Nucleus accumbens (tissue), 56 donors: ENCODE data around the gene CMSS1.

Experiments
- DNase-seq, 56 donors: peaks; one replicate each; lab custom pipeline; 2025; lab: John Stamatoyannopoulos, UW

The CMSS1 gene

DNA sequence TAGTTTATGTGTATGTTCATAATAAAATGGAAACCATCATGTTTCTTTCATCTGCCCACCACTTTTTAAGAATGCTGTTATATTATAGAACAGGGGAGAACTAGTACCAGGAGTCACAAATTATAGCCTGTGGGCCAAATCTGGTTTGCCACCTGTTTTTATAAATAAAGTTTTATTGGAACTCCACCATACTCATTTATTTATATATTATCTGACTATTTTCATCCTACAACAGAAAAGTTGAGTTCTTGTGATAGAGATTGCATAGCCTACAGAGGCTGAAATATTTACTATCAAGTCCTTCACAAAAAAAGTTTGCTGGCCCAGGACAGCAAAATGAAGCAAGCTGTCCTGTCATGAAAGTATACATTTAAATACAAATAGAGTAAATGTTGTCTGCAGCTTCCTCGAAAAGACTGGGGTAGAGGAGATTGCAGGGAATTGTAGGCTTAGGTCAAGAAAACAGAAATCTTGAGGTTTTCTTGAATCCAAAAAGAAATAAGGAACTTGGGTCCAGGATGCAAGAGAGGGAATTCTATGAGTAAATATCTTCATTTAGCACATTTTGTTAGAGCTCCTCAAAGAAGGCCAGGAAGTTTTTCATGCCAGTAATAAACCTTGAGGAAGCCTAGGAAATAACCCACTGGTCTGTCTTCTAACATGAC lies 255.5 kb downstream of the CMSS1 start:
- no peak for DNase-seq

DNA sequence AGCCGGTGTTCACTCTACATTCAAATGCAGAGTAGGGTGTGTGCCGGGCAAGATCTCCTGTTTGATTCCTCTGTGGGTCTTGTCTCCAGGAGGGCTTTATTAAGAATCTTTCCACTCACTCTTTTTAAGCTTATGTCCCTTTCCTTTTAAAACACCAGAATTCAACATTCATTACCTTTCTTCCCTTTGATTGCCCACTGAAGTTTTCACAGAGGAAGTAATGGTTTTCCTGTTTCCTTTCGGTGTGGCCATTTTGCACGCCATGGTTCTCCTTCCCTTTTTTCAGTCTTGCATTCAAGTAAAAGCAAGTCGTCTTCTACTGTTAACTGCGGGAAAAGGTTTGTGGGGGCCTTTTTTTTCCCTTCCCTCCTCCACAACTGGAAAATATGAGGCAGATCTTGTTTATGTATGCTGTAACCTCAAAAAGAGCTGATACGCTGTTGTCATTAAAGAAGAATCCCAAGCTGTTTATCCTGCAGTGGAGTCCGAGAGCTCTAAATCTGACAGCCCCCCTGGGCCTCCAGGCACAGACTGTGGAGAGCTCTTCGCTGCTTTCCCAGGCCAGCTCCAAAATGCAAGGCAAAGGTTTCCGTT lies 256.1 kb downstream of the CMSS1 start:
- peak in 3 of 56 donors; percentile 4 to 7 (median 6) for DNase-seq

DNA sequence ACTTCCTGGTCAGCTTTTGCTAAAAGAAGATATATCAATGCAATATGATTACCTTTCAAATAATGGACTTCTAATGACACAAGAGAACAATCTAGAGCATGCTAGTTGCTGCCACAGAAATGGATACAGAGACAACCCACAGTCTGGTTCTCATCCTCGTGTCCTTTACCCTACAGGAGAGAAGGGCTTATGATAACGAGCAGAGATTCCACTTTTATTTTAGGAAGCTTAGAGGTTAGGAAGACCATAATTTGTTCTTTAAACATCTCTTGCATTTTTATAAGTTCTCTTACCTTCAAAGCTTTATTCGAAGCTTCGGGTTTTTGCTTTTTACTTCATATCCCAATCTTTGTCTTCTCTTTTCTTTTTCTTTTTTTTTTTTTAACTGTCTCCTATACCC lies 257.5 kb downstream of the CMSS1 start:
- DNase-seq: no peak

DNA sequence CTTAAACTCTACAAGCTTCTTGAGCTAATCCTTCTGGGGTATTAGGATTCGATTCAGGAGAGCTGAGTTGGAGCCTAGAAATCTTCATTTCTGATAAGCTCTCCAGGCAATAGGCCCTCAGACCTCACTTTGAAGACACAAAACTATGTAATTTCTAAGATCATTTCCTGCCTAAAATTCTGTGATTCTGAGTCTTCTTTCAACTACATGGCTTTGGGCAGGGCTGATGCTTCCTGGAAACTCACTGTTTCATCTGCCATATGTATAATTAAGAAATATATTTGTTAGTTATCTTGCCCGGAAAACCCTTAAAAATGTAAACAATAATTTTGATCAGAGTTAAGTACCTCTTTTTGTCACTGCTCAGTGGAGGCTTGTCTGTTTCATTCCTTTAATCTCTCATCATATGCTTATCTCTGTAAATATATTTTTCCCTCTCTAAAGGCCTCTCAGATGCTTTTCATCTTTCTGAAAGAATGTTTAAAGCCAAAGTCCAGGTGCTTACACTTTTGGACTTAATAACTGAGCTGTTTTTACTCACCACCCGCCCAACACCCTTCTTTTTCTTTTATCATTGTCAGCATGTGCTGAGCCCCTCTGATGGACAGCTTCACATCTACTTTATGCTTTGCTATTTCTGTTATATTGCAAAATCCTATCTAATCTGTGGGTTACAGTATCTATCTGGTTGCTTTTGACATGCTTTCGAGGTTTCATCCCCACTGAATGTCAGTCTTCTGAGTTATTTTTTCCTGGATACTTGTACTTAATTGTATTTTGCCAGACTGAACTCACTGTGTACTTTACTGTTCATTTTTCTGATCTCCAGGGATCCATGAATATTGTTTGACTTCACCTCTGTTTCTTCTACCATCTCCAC lies 258.4 kb downstream of the CMSS1 start:
- no peak for DNase-seq

DNA sequence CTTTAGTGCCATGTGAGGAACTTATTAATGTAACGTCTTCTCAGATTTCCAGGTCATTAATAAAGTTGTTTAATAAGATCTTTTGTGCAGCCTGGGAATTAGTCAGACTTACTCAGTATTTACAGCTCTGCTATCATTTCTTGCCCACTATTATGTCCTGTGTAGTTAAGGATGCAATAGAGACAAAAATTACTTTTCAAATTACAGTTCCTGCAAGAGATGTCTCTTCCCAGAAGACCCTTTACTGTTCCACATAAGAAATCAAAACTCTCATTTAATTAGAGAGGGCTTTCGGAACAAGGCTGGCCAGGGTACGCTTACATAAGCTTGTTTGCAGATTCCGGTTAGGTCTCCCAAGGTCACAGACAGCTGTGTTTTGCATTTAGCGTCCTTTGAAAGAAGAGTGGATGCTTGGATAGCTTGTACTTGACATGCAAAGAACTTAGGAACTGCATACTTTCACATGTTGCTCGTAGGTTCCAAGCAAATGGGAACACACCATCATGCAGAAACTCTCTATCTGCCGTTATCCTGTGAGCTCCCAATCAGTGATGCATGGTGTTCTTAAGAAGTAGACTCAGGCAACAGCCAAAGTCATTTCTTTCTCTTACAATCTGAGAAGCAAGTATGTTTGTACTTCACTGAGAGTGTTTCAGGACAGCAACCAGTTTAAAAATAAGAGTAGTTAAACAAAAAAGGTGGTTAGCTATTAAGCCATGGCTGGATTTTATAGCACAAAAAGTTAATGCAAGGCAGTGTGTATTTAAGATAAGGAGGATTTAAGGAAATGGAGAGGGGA lies 259.3 kb downstream of the CMSS1 start:
- no peak for DNase-seq

DNA sequence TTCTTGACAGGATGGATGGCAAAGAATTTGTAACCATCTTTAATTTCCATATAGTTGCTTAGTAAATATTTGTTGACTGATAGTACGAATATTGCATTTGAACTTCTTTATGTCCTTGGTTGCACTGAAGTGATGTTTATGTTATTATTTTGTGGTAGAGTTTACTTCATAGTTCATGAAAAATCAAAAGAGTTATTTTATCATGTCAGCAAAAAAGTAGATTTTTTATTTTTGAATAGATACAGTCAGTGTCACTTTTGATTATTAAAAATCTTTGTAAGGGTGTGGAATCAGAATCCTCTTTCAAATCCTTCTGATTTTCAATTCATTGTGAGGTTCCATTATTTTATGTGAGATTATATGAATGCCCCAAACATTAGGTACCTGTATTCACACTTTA lies 261.7 kb downstream of the CMSS1 start:
- no peak for DNase-seq

DNA sequence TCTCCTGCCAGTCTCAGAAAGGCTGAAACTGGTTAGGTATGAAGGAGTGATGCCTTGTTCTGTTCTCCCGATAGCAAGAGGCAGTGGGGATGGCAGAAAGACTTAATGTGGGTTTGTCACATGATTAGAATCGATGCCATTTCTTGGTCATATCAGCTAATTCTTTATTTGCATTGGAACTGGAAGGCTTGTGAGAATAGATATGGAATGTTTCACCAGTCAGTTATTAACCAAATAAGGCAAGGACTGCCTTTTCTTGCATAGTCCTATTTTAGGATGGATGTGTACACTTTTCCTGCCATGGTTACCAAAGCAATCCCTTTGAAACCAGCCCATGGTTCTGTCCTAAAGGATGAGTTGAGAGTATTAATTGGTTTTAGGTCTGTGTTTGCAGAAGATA lies 262.9 kb downstream of the CMSS1 start:
- no peak for DNase-seq

DNA sequence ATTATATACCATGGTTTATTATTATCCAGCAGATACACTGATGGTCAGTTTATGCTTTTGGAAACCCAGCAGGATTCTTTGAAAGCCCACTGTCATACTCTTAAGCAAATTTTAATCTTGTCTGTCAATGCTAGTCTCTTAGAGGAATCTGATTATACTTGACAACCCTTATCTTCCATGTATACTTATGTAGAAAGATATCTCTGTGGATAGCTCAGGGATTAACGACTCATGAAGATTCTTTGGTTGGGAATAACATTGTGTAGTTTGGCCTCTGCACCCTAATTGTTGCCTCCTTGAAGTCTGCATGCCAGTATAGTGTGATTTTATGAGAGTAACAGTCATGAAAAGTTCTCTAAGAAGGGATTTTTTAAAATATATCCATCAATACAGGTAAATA lies 263.6 kb downstream of the CMSS1 start:
- DNase-seq: no peak

DNA sequence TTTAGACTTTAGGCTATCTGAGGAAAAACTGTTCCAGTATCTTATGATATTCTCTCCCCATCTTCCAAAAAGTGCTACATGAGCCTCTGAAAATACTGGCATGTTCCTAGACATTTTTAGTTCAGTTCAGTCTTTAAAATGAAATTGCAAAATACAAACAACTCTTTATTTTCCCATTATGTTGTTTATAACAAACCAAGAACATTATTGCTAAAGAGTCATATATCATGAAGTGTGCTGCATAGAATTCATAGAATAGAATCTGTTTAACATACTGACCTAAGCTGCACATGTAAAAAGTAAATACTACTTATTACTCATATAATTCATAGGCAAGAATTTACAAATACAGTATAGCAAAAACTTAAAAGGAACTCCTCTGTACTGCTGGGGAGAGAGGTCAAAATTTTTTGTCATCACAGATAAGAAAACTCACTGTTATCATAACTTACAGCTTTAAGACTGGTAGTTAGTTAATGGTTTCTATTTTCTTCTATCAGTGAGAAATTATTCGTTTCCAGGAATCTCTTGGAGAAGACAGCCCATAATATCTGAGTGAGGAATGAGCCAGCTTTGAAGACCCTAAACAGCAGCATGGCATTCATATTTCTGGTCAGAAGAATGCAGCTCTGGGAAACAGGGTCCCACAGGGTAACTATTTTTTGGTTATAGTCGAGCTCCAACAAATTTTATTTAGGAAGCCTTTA lies 264.5 kb downstream of the CMSS1 start:
- no peak for DNase-seq

DNA sequence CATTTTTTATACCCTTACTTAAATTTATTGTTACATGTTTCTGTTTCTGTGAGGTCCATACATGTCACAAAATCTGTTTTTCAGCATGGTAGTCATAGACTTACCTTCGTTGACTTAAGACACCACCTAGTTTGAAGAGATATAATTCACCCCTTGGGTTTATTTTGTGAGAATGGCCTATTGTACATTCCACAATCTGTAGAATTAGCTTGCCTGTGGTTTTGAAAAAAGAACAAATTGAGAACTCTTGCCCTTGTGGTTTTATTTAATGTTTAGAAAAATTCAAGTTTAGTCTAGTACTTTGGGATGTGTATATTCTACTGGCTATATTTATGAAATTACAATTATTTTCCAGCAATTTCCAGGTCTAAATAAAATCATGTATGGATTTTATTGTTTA lies 265.1 kb downstream of the CMSS1 start:
- DNase-seq: no peak

DNA sequence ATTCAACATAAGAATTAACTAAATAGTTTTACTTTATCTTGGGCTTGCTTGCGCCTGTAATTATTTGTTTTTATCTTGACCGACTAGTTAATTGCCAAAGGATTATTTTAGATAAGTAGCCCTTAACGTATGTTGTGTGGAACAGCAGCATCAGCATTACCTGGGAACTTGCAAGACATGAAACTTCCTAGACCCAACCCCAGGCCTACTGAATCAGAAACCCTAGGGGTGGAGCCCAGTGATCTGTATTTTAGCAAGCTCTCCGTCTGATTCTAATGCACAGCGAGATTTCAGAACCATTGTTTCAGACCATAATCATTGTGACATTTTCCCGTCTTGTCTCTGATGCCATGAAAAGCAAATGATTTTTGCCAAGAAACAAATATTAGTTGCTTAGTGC lies 265.5 kb downstream of the CMSS1 start:
- no peak for DNase-seq

DNA sequence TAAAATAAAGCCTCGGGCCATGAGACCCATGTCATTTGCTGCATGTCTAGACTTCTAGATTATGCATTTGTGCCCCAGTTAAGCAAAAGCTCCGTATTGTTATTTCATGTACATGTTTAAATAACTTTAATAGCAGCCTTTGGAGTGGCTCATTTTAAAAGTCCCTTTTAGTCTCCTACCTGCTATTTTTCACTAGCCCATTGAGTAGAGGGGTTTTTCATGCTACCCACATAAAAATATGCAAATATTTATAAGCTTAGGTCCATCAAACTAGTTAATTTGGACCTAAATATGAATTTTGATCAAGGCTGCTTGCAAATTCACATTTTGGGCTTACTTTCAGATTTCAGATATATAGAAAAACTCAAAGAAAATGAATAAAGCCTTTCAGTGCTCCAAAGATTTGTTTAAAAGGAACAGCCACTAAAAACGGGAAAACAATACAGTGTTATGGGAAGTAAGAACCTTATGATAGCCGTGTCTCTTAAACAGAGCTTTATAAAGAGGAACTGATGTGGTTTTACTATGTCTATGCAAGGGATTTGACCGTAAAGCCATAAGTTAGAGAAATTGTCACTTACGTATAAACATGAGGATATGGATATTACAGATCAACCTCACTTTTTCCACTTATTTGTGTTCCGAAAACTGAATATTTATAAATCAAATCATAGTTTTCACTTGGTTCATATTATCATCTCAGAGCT lies 266.6 kb downstream of the CMSS1 start:
- no peak for DNase-seq

DNA sequence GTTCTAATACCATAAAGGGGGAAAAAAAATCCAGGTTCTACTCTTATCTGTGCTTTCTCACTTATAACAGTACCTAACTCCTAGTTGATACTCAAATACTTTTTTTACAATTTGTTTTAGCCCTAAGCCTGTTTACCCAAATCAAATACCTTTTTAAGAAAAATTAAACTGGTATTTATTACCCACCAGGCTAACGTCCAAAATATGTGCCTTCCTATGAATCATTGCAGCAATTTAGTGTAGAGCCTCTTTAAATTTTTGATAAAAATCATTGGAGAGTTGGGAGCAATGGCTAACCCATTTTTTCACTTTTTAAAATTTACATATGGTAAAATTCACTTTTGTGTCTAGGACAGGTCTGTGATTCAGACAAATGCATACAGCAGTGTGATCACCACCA lies 268.7 kb downstream of the CMSS1 start:
- DNase-seq: no peak

DNA sequence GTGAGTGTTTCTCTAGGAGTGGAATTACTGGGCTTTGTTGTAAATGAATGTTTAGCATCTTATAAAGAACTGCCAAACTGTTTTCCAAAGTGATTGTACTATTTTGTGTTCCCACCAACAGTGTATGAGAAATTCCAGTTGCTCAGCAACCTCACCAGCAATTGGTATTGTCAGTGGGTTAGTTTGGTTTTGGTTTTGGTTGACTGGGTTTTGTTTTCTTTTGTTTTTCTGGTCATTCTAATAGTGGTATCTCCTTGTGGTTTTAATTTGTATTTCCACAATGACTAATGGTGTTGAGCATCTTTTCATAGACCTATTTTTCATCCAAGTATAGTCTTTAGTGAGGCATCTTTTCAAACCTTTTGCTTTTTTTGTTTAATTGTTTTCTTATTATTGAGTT lies 269.5 kb downstream of the CMSS1 start:
- no peak for DNase-seq

DNA sequence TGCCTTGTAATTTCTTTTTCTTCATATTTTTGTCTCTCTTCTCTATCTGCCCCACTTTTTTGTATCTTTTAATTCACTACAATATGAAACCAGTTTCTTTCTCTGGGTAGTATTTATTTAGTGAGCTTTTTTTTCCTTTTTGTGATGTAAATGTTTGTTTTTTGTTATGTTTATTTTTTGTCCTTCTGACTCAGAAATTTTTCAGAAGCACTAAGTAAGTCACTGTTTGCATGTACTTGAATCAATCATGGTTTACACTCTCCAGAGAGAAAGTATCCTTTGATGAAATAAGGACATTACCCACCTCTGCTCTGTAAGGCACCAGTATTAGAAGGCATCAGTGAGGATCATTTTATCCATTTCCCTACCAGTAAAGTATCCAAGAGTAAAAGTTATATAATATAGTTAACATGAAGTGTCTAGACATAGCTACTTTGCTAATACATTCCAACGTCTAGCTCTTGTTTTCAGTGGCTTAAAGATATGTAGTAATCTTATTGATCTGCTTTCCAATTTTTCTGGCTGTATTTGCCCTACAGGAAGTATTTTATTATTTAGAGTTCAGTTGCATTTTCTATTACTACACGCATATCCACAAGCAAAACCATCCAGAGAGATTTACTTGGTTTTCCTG lies 271.2 kb downstream of the CMSS1 start:
- DNase-seq: no peak

DNA sequence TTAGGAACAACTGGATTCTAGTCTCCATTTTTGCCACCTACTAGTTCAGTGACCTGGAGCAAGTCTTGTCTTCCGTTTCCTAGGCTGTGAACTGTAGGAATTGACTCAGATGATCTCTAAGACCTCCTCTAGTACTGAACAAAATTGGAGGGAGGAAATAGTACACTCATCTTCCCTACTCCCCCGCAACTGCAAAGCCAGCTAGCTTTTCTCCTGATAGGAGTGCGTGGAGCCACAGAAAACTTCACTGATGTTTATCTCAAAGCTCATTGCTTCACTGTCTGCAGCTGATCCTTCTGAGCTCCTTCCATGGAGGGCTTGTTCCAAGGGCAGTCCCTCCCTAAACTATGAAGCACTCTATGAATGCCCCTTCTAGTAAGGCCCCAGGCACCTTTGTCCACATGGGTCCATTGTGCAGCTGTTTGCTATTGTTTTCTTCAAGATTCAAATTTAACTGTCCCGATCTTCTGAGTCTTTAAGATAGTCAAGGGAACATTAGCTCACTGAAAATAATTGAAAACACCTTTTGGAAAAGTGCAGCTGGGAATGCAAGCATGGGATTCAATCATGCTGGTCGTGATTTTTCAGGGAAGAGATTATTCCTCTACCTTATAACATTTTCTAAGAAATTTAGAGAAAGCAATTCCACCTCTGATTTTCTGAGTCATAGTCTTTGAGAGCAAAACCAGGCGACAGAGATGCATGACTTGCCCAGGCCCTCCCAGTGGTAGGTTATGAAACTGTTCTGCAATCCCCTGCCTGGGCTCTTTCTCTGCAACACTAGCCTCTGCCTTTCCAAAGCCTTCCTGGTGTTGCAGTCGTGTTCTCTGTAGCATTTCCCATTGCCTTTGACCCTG lies 272.4 kb downstream of the CMSS1 start:
- DNase-seq: peak in 4 of 56 donors; percentile 3 to 11 (median 8)

DNA sequence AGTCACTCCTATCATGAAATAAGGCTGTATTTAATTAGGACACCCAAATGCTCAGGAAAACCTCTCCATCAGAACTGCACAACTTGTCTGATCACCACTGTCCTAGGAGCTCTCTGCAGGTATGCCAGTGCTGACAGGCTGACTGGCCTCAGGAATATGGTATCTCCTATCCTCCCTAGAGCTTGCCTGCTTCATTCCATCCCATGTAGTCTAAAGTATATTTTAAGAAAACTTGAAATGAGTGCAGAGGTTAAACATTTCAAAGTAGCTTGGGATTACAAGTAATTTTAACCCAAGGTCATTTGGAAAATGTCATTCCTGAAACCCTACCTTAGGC lies 273.0 kb downstream of the CMSS1 start:
- no peak for DNase-seq

DNA sequence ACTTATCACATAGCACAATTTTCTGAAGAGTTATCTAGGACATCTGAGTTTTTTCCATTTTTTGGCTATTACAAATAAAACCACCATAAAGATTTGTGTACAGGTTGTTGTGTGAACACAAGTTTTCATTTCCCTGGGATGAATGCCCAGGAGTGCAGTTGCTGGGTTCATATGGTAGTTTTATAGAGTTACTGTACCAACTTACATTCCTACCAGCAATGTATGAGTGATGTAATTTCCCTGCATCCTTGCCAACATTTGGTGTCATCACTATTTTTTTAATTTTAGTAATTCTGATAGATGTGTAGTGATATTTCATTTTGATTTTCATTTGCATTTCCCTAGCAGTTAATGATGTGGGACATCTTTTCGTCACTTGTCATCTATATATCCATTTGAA lies 276.2 kb downstream of the CMSS1 start:
- DNase-seq: no peak
